ENCODE data around the gene OR11G2. TPM values are rescaled to one million over a fixed set of nuclear protein-coding genes. Genes with fewer than 3 reads are reported as not detected.

The OR11G2 gene
- total and polyA plus RNA-seq, 2 of the 8 experiments (the other 6 are each of a cell fraction or from before 2014, with no cell fraction given) = not detected

DNA sequence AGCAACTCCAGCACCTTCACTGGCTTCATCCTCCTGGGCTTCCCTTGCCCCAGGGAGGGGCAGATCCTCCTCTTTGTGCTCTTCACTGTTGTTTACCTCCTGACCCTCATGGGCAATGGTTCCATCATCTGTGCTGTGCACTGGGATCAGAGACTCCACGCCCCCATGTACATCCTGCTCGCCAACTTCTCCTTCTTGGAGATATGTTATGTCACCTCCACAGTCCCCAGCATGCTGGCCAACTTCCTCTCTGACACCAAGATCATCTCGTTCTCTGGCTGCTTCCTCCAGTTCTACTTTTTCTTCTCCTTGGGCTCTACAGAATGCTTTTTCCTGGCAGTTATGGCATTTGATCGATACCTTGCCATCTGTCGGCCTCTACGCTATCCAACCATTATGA lies 6.8 kb downstream of the OR11G2 start:
- Histone ChIP-seq H3K4ac (replicated peaks; ENCODE audit: insufficient read length, low read depth, low read length) (no peak overlapping the region), H2AK5ac (ENCODE audit: low read depth, low read length) (no peak overlapping the region), H3K18ac (ENCODE audit: extremely low read depth, low read length) (no peak overlapping the region), H4K91ac (replicated peaks; ENCODE audit: insufficient read length, low read length) (no peak overlapping the region), H2AFZ (ENCODE audit: low read length) (no peak overlapping the region), H2BK20ac (ENCODE audit: low read length) (no peak overlapping the region), H3K27ac (ENCODE audit: low read depth, low read length) (no peak overlapping the region), H3K27me3 (replicated peaks in 1 of 4; ENCODE audit: control insufficient read depth in 3 of 4, extremely low read depth in 1 of 4, insufficient read depth in 3 of 4, low read length in 3 of 4) (no peaks in the 10 kb centered on the region), H3K4me2 (ENCODE audit: insufficient read depth in 1 of 2, low read depth in 2 of 2, low read length in 2 of 2) (no peak overlapping the region), H2BK12ac (ENCODE audit: low read depth, low read length) (no peak overlapping the region), H3K56ac (replicated peaks; ENCODE audit: insufficient read length, low read depth, low read length) (no peak overlapping the region), H3K9me3 (ENCODE audit: insufficient read depth in 2 of 2, low read depth in 1 of 2, low read length in 1 of 2) (peaks cover 51 to 72% of the 10 kb centered on the region in 2 experiments), H4K5ac (ENCODE audit: insufficient read length, low read depth, low read length) (no peak overlapping the region), H4K20me1 (replicated peaks in 1 of 2; ENCODE audit: control insufficient read depth in 1 of 2, insufficient read depth in 2 of 2, low read length in 2 of 2) (no peaks in the 10 kb centered on the region), H3K9ac (replicated peaks in 1 of 4; ENCODE audit: extremely low read depth in 1 of 4, low read depth in 3 of 4, low read length in 3 of 4) (no peak overlapping the region), H3K79me2 (ENCODE audit: control insufficient read depth in 1 of 2, insufficient read depth in 2 of 2, low read length in 2 of 2) (no peaks in the 10 kb centered on the region), H2BK5ac (ENCODE audit: low read depth, low read length) (no peak overlapping the region), H3K36me3 (ENCODE audit: control insufficient read depth in 2 of 4, insufficient read depth in 4 of 4, low read length in 3 of 4) (no peaks in the 10 kb centered on the region), H3K23ac (ENCODE audit: insufficient read length) (no peak overlapping the region), H3K14ac (ENCODE audit: insufficient read length) (no peak overlapping the region), H3K79me1 (ENCODE audit: low read depth, low read length) (no peaks in the 10 kb centered on the region), H3K4me3 (ENCODE audit: extremely low read depth in 1 of 4, insufficient read depth in 2 of 4, low read depth in 3 of 4, low read length in 4 of 4) (no peak overlapping the region), H2BK120ac (replicated peaks; ENCODE audit: low read depth, low read length) (no peak overlapping the region), H3K4me1 (replicated peaks in 1 of 4; ENCODE audit: control insufficient read depth in 3 of 4, insufficient read depth in 4 of 4, low read length in 3 of 4) (no peaks in the 10 kb centered on the region), H4K8ac (ENCODE audit: extremely low read depth, insufficient read depth, low read length) (no peak overlapping the region), H3K23me2 (ENCODE audit: low read depth, low read length) (no peaks in the 10 kb centered on the region), H2BK15ac (ENCODE audit: low read length) (no peak overlapping the region)
- no peak for DNase-seq (ENCODE audit: low read depth in 1 of 2, low spot score in 2 of 2)
- WGBS, 2 experiments (ENCODE audit: extremely low coverage in 1 of 2, insufficient coverage in 1 of 2, insufficient read length in 1 of 2, insufficient replicate concordance in 2 of 2, low coverage in 1 of 2, low lambda C conversion rate in 2 of 2, missing lambda C conversion rate in 1 of 2) = 87% methylated on average over 5 of the region's 6 CpGs; no CpG with 5 or more reads in 1 of the 2 experiments
- POLR2A ChIA-PET (ENCODE audit: partially characterized antibody) = no interaction called here
- CTCF ChIA-PET (ENCODE audit: partially characterized antibody) = no interaction called here
- FAIRE-seq = no peak
- TF ChIP-seq BCL11A (IDR thresholded peaks at IDR 0.05; ENCODE audit: low read depth in 2 of 2, low read length in 2 of 2) = no peak
- TF ChIP-seq SIRT6 (IDR thresholded peaks at IDR 0.05; ENCODE audit: low read length) = no peak
- TF ChIP-seq TEAD4 (IDR thresholded peaks at IDR 0.05; ENCODE audit: low read depth, low read length) = no peak
- no peak for TF ChIP-seq CBX8 (IDR thresholded peaks at IDR 0.05; ENCODE audit: borderline replicate concordance, low read depth, low read length)
- no peak for TF ChIP-seq SP4 (IDR thresholded peaks at IDR 0.05; ENCODE audit: low read length)
- TF ChIP-seq RAD21 (IDR thresholded peaks at IDR 0.05 in 1 of 2, conservative IDR thresholded peaks at IDR 0.05 in 1 of 2; ENCODE audit: low read depth in 2 of 2, low read length in 2 of 2) = no peak
- TF ChIP-seq, protein P1, sequence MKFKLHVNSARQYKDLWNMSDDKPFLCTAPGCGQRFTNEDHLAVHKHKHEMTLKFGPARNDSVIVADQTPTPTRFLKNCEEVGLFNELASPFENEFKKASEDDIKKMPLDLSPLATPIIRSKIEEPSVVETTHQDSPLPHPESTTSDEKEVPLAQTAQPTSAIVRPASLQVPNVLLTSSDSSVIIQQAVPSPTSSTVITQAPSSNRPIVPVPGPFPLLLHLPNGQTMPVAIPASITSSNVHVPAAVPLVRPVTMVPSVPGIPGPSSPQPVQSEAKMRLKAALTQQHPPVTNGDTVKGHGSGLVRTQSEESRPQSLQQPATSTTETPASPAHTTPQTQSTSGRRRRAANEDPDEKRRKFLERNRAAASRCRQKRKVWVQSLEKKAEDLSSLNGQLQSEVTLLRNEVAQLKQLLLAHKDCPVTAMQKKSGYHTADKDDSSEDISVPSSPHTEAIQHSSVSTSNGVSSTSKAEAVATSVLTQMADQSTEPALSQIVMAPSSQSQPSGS (IDR thresholded peaks at IDR 0.05; ENCODE audit: low read length) = no peak
- TF ChIP-seq KDM5A (IDR thresholded peaks at IDR 0.05; ENCODE audit: low read length) = no peak
- TF ChIP-seq POU5F1 (IDR thresholded peaks at IDR 0.05; ENCODE audit: low read depth, low read length) = no peak
- no peak for TF ChIP-seq MAFK (IDR thresholded peaks at IDR 0.05; ENCODE audit: low read depth, low read length)
- no peak for TF ChIP-seq KDM1A (IDR thresholded peaks at IDR 0.05; ENCODE audit: borderline replicate concordance, low read length)
- TF ChIP-seq GABPA (IDR thresholded peaks at IDR 0.05; ENCODE audit: borderline replicate concordance, insufficient read depth, low read length) = no peak
- no peak for TF ChIP-seq CBX5 (IDR thresholded peaks at IDR 0.05; ENCODE audit: low read depth, low read length)
- TF ChIP-seq POLR2A (IDR thresholded peaks at IDR 0.05; ENCODE audit: control extremely low read depth in 1 of 2, low read depth in 2 of 2, low read length in 2 of 2) = no peak
